SK-N-SH treated with all-trans-retinoic acid at 6 μM for 48 hours (cell line): ENCODE results near the gene U2AF2.

Source experiments
- ATAC-seq: fragments of 200-7000 bp; cut with Tn5 transposase; 3 replicates; pipeline ENCODE4 v1.9.1; 2020; ENCODE audit warnings: mild to moderate bottlenecking, moderate library complexity
- ARNTL ChIP-seq: fragments of 450-650 bp; formaldehyde crosslinking; IDR thresholded peaks from 2 replicates; pipeline ENCODE4 v1.5.0; 2020; ENCODE audit warnings: low read depth, mild to moderate bottlenecking, moderate library complexity, borderline replicate concordance
- BACH2 ChIP-seq: fragments of 250-450 bp; sonication (Bioruptor Pico); IDR thresholded peaks from 2 replicates; pipeline ENCODE4 v1.9.0; 2021; ENCODE audit warnings: mild to moderate bottlenecking, borderline replicate concordance
- CSDC2 ChIP-seq: fragments of 250-450 bp; sonication (Bioruptor Pico); IDR thresholded peaks from 2 replicates; pipeline ENCODE4 v1.5.0; 2020; ENCODE audit warnings: mild to moderate bottlenecking, moderate library complexity
- ESRRG ChIP-seq: fragments of 250-450 bp; sonication (Bioruptor Pico); IDR thresholded peaks from 2 replicates; pipeline ENCODE4 v1.6.1; 2021; ENCODE audit warnings: mild to moderate bottlenecking
- GLIS3 ChIP-seq: fragments of 250-450 bp; sonication (Bioruptor Pico); IDR thresholded peaks from 2 replicates; pipeline ENCODE4 v1.5.0; 2020; ENCODE audit warnings: mild to moderate bottlenecking, moderate library complexity
- ISL1 ChIP-seq: fragments of 250-450 bp; sonication (Bioruptor Pico); IDR thresholded peaks from 2 replicates; pipeline ENCODE4 v2.1.2; 2022; ENCODE audit warnings: mild to moderate bottlenecking, moderate library complexity
- OSR1 ChIP-seq: fragments of 250-450 bp; sonication (Bioruptor Pico); IDR thresholded peaks from 2 replicates; pipeline ENCODE4 v1.8.0; 2022; ENCODE audit warnings: moderate library complexity, mild to moderate bottlenecking, inconsistent platforms
- PPARA ChIP-seq: fragments of 250-450 bp; sonication (Bioruptor Pico); IDR thresholded peaks from 2 replicates; pipeline ENCODE4 v1.5.0; 2020; ENCODE audit warnings: mild to moderate bottlenecking, borderline replicate concordance
- RARB ChIP-seq: fragments of 250-450 bp; sonication (Bioruptor Pico); IDR thresholded peaks from 2 replicates; pipeline ENCODE4 v1.8.0; 2021; ENCODE audit warnings: mild to moderate bottlenecking, moderate library complexity
- SNAI2 ChIP-seq: fragments of 250-450 bp; sonication (Bioruptor Pico); IDR thresholded peaks from 2 replicates; pipeline ENCODE4 v1.5.0; 2020; ENCODE audit warnings: mild to moderate bottlenecking, moderate library complexity
- TCF4 ChIP-seq: fragments of 250-450 bp; sonication (Bioruptor Pico); IDR thresholded peaks from 2 replicates; pipeline ENCODE4 v1.8.0; 2021; ENCODE audit warnings: mild to moderate bottlenecking, moderate library complexity, borderline replicate concordance
- TOX ChIP-seq: fragments of 250-450 bp; sonication (Bioruptor Pico); IDR thresholded peaks from 2 replicates; pipeline ENCODE4 v1.8.0; 2021; ENCODE audit warnings: mild to moderate bottlenecking, moderate library complexity, borderline replicate concordance
- ZC3H10 ChIP-seq: fragments of 250-450 bp; sonication (Bioruptor Pico); IDR thresholded peaks from 2 replicates; pipeline ENCODE4 v1.5.1; 2021; ENCODE audit warnings: mild to moderate bottlenecking, moderate library complexity
- ZFP3 ChIP-seq: fragments of 250-450 bp; sonication (Bioruptor Pico); IDR thresholded peaks from 2 replicates; pipeline ENCODE4 v1.5.0; 2020; ENCODE audit warnings: mild to moderate bottlenecking, moderate library complexity
- ZFP30 ChIP-seq: fragments of 450-650 bp; formaldehyde crosslinking; IDR thresholded peaks from 2 replicates; pipeline ENCODE4 v1.5.0; 2022; ENCODE audit warnings: mild to moderate bottlenecking, moderate library complexity
- ZNF565 ChIP-seq: fragments of 450-650 bp; formaldehyde crosslinking; conservative IDR thresholded peaks from 2 replicates; pipeline ENCODE4 v1.5.0; 2020; ENCODE audit warnings: low read depth, mild to moderate bottlenecking, moderate library complexity
- ZNF70 ChIP-seq: fragments of 450-650 bp; formaldehyde crosslinking; IDR thresholded peaks from 2 replicates; pipeline ENCODE4 v1.5.0; 2020; ENCODE audit warnings: mild to moderate bottlenecking, moderate library complexity
- ZNF8 ChIP-seq: fragments of 450-650 bp; formaldehyde crosslinking; IDR thresholded peaks from 2 replicates; pipeline ENCODE4 v1.5.0; 2020; ENCODE audit warnings: mild to moderate bottlenecking, moderate library complexity
- TF ChIP-seq, protein P1 (sequence below): fragments of 250-450 bp; sonication (Bioruptor Pico); IDR thresholded peaks from 2 replicates; pipeline ENCODE4 v1.5.0; 2020; ENCODE audit warnings: mild to moderate bottlenecking, moderate library complexity
- TF ChIP-seq, protein P2 (sequence below): fragments of 250-450 bp; sonication (Bioruptor Pico); IDR thresholded peaks from 2 replicates; pipeline ENCODE4 v1.5.1; 2021; ENCODE audit warnings: mild to moderate bottlenecking, moderate library complexity
- TF ChIP-seq, protein P3 (sequence below): fragments of 250-450 bp; sonication (Bioruptor Pico); IDR thresholded peaks from 2 replicates; pipeline ENCODE4 v1.8.0; 2020; ENCODE audit warnings: mild to moderate bottlenecking, moderate library complexity, borderline replicate concordance
- TF ChIP-seq, protein P4 (sequence below): fragments of 250-450 bp; sonication (Bioruptor Pico); IDR thresholded peaks from 2 replicates; pipeline ENCODE4 v1.8.0; 2021; ENCODE audit warnings: low read depth, mild to moderate bottlenecking, moderate library complexity, borderline replicate concordance

Gene U2AF2

DNA sequence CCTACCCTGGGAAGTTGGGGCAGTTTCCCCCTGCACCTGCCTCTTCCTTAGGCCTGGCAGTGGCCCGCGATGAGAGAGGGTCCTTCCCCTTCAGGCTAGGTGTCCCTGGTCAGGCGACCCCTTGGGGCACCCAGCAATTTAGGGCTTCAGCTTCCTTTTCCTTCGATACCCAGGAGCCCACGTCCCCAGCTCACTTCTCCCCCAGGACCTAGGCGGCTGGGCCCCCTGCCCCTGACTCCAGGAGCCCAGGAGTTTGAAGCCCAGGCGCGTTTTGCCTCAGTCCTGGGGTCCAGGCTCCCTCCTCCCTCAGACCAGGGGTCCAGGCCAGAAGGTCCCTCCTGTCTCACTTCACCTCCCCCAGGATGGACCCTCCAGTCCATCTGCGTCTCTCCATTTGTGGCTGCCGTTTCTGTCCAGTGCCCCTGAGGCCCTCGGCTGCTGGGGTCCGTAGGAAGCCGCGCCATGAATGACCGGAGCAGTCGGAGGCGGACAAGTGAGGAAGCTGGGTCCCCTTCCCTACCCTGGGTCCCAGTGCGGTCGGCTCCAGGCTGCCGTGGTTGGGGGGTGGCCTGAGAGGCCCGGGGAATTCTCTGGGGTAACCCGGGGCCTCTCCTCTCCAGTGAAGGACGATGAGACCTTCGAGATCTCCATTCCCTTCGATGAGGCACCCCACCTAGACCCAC is 6.1 kb upstream of the U2AF2 start:
- TF ChIP-seq, protein P1, sequence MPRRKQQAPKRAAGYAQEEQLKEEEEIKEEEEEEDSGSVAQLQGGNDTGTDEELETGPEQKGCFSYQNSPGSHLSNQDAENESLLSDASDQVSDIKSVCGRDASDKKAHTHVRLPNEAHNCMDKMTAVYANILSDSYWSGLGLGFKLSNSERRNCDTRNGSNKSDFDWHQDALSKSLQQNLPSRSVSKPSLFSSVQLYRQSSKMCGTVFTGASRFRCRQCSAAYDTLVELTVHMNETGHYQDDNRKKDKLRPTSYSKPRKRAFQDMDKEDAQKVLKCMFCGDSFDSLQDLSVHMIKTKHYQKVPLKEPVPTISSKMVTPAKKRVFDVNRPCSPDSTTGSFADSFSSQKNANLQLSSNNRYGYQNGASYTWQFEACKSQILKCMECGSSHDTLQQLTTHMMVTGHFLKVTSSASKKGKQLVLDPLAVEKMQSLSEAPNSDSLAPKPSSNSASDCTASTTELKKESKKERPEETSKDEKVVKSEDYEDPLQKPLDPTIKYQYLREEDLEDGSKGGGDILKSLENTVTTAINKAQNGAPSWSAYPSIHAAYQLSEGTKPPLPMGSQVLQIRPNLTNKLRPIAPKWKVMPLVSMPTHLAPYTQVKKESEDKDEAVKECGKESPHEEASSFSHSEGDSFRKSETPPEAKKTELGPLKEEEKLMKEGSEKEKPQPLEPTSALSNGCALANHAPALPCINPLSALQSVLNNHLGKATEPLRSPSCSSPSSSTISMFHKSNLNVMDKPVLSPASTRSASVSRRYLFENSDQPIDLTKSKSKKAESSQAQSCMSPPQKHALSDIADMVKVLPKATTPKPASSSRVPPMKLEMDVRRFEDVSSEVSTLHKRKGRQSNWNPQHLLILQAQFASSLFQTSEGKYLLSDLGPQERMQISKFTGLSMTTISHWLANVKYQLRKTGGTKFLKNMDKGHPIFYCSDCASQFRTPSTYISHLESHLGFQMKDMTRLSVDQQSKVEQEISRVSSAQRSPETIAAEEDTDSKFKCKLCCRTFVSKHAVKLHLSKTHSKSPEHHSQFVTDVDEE (CRISPR knock-in tag) = no peak
- no peak for TF ChIP-seq GLIS3
- TF ChIP-seq, protein P2, sequence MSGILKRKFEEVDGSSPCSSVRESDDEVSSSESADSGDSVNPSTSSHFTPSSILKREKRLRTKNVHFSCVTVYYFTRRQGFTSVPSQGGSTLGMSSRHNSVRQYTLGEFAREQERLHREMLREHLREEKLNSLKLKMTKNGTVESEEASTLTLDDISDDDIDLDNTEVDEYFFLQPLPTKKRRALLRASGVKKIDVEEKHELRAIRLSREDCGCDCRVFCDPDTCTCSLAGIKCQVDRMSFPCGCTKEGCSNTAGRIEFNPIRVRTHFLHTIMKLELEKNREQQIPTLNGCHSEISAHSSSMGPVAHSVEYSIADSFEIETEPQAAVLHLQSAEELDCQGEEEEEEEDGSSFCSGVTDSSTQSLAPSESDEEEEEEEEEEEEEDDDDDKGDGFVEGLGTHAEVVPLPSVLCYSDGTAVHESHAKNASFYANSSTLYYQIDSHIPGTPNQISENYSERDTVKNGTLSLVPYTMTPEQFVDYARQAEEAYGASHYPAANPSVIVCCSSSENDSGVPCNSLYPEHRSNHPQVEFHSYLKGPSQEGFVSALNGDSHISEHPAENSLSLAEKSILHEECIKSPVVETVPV = no peak
- TF ChIP-seq ESRRG (CRISPR knock-in tag) = no peak
- TF ChIP-seq ZNF70 (CRISPR knock-in tag) = no peak
- TF ChIP-seq, protein P3, sequence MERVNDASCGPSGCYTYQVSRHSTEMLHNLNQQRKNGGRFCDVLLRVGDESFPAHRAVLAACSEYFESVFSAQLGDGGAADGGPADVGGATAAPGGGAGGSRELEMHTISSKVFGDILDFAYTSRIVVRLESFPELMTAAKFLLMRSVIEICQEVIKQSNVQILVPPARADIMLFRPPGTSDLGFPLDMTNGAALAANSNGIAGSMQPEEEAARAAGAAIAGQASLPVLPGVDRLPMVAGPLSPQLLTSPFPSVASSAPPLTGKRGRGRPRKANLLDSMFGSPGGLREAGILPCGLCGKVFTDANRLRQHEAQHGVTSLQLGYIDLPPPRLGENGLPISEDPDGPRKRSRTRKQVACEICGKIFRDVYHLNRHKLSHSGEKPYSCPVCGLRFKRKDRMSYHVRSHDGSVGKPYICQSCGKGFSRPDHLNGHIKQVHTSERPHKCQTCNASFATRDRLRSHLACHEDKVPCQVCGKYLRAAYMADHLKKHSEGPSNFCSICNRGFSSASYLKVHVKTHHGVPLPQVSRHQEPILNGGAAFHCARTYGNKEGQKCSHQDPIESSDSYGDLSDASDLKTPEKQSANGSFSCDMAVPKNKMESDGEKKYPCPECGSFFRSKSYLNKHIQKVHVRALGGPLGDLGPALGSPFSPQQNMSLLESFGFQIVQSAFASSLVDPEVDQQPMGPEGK (CRISPR knock-in tag) = no peak
- TF ChIP-seq ZC3H10 (CRISPR knock-in tag) = no peak
- no peak for TF ChIP-seq ZNF8
- TF ChIP-seq, protein P4, sequence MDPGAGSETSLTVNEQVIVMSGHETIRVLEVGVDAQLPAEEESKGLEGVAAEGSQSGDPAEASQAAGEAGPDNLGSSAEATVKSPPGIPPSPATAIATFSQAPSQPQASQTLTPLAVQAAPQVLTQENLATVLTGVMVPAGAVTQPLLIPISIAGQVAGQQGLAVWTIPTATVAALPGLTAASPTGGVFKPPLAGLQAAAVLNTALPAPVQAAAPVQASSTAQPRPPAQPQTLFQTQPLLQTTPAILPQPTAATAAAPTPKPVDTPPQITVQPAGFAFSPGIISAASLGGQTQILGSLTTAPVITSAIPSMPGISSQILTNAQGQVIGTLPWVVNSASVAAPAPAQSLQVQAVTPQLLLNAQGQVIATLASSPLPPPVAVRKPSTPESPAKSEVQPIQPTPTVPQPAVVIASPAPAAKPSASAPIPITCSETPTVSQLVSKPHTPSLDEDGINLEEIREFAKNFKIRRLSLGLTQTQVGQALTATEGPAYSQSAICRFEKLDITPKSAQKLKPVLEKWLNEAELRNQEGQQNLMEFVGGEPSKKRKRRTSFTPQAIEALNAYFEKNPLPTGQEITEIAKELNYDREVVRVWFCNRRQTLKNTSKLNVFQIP (CRISPR knock-in tag) = no peak
- no peak for TF ChIP-seq RARB (CRISPR knock-in tag)
- TF ChIP-seq ISL1 (CRISPR knock-in tag) = no peak
- no peak for TF ChIP-seq CSDC2 (CRISPR knock-in tag)
- TF ChIP-seq TCF4 = no peak
- TF ChIP-seq, all 23 proteins: peak for 0
- ATAC-seq = peak; percentile 34

DNA sequence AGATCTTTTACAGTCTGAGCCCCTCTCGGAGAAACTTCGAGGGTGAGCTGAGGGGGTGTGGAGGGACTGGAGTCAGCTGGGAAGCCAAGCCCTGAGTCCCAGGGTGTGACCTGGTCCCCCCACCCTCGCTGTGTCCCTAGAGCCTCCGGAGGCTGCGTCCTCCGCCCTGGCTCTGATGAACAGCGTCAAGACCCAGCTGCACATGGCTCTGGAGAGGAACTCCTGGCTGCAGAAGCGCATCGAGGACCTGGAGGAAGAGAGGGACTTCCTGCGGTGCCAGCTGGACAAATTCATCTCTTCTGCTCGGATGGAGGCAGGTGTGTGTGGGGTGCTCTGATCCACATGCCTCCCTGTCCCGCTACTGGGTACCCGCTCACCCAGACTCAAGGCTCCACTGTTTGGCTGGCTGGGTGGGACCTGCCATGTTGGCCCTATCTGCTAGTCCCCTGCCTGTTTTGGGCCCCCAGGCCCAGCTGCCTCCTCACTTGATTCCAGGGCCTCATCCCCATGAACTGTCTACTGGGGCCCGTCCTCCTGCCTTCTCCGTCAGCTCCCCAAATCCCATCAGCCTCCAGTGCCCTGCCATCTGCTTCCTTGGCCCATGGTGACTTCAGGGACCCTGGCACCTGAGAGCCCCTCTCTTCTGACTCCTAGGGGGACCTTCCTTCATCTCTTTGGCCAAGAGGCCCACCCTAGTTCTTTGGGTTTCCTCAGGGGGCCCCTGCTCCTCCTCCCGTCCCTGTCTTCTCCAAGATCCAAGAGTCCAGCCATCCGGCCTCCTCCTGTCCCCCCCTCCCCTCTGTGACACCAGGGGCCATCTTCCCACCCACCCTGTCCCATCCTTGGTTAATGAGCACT is 5.3 kb upstream of the U2AF2 start:
- no peak for TF ChIP-seq ZNF70 (CRISPR knock-in tag)
- TF ChIP-seq PPARA (CRISPR knock-in tag) = no peak
- no peak for TF ChIP-seq TCF4
- no peak for TF ChIP-seq TOX (CRISPR knock-in tag)
- no peak for TF ChIP-seq ZFP3 (CRISPR knock-in tag)
- TF ChIP-seq SNAI2 = no peak
- no peak for TF ChIP-seq ZNF8
- TF ChIP-seq ZC3H10 (CRISPR knock-in tag) = no peak
- TF ChIP-seq RARB (CRISPR knock-in tag) = no peak
- no peak for TF ChIP-seq OSR1 (CRISPR knock-in tag)
- no peak for TF ChIP-seq ZNF565 (CRISPR knock-in tag)
- no peak for TF ChIP-seq BACH2
- TF ChIP-seq, protein P3 (CRISPR knock-in tag) = no peak
- TF ChIP-seq CSDC2 (CRISPR knock-in tag) = no peak
- TF ChIP-seq, protein P1 (CRISPR knock-in tag) = no peak
- TF ChIP-seq GLIS3 = no peak
- no peak for TF ChIP-seq ARNTL
- TF ChIP-seq ZFP30 (CRISPR knock-in tag) = no peak
- TF ChIP-seq, all 23 proteins: peak for 0
- no peak for ATAC-seq
